Endothelial cell of umbilical vein (primary cell): Measurements from ENCODE around the gene APCDD1L. TPM values are rescaled to one million over a fixed set of nuclear protein-coding genes. Genes with fewer than 3 reads are reported as not detected.

Source experiments
- BruUV-seq: library from RNA; stranded (reverse); fragments of 400-500 nt; replicated peaks from 2 replicates; lab custom pipeline; 2021; lab: Mats Ljungman, UMichigan
- CTCF ChIA-PET: fragments of 300-600, 350-600 bp; sonication (Branson Sonifier 250); formaldehyde crosslinking; loops from one replicate; lab custom pipeline; 2021; ENCODE audit warnings: antibody characterized with exemption, inconsistent platforms; lab: Charles Lee
- POLR2A ChIA-PET: fragments of 300-600, 350-600 bp; sonication (Branson Sonifier 250); formaldehyde crosslinking; loops from one replicate; lab custom pipeline; 2021; ENCODE audit warnings: antibody characterized with exemption, inconsistent platforms; lab: Charles Lee
- DNase-seq: peaks from one replicate; pipeline ENCODE4 v3.0.0-alpha.2; 2011; ENCODE audit warnings: low read depth, low spot score
- FAIRE-seq: peaks from 2 replicates; lab custom pipeline; 2011; peaks lifted over from hg19 to GRCh38; lab: Jason Lieb, UNC
- H2AFZ ChIP-seq: 2 replicates; pipeline ENCODE4 v1.6.0; 2012; ENCODE audit warnings: low read depth, low read length, control low read depth, inconsistent platforms
- H3K27ac ChIP-seq: 2 replicates; pipeline ENCODE4 v1.5.1; 2011; ENCODE audit warnings: low read depth, mild to moderate bottlenecking, control low read depth, low read length, moderate library complexity; ENCODE audit not compliant: insufficient read depth
- H3K27me3 ChIP-seq, 2 experiments: 2 replicates each; pipeline versions ENCODE4 v1.6.0 to v1.6.1; 2011; ENCODE audit warnings: low read length in 2 of 2, mixed read lengths in 1 of 2; ENCODE audit not compliant: control insufficient read depth in 2 of 2, insufficient read depth in 2 of 2
- H3K36me3 ChIP-seq, 2 experiments: 2 replicates in 1 of 2; 3 replicates in 1 of 2; pipeline ENCODE4 v1.5.1; 2011; ENCODE audit warnings: low read length in 2 of 2, mild to moderate bottlenecking in 1 of 2, moderate library complexity in 1 of 2; ENCODE audit not compliant: control insufficient read depth in 2 of 2, insufficient read depth in 2 of 2; ENCODE audit errors: extremely low read depth in 1 of 2
- H3K4me1 ChIP-seq: 3 replicates; pipeline ENCODE4 v1.5.1; 2011; ENCODE audit warnings: mild to moderate bottlenecking, low read length; ENCODE audit not compliant: control insufficient read depth, insufficient read depth; ENCODE audit errors: extremely low read depth
- H3K4me2 ChIP-seq: 2 replicates; pipeline ENCODE4 v1.6.1; 2011; ENCODE audit warnings: low read length, control low read depth, mixed read lengths; ENCODE audit not compliant: insufficient read depth
- H3K4me3 ChIP-seq, 3 experiments: fragments of 200-600 bp in 1 of 3; sonication (generic), shearing (Covaris generic) in 1 of 3; replicated peaks in 1 of 3; 2 replicates each; pipeline ENCODE4 v1.5.1; 2011 to 2016; ENCODE audit warnings: control low read depth in 3 of 3, low read length in 3 of 3, mild to moderate bottlenecking in 2 of 3, inconsistent platforms in 1 of 3, low read depth in 1 of 3, moderate library complexity in 1 of 3; ENCODE audit not compliant: insufficient read depth in 1 of 3
- H3K79me2 ChIP-seq: 2 replicates; pipeline ENCODE4 v1.6.0; 2012; ENCODE audit warnings: low read length, inconsistent platforms; ENCODE audit not compliant: control insufficient read depth, insufficient read depth
- H3K9ac ChIP-seq: replicated peaks from 2 replicates; pipeline ENCODE3; 2011; ENCODE audit warnings: low read length, control low read depth; ENCODE audit not compliant: insufficient read depth; ENCODE audit errors: extremely low read depth
- H3K9me1 ChIP-seq: replicated peaks from 3 replicates; pipeline ENCODE4 v1.6.0; 2011; ENCODE audit warnings: mild to moderate bottlenecking, low read length; ENCODE audit not compliant: control insufficient read depth, insufficient read depth; ENCODE audit errors: extremely low read depth
- H3K9me3 ChIP-seq: replicated peaks from 2 replicates; pipeline ENCODE4 v1.5.1; 2012; ENCODE audit warnings: low read length, inconsistent platforms; ENCODE audit not compliant: control insufficient read depth, insufficient read depth
- H4K20me1 ChIP-seq: replicated peaks from 2 replicates; pipeline ENCODE3; 2011; ENCODE audit warnings: mild to moderate bottlenecking, low read length; ENCODE audit not compliant: control insufficient read depth, insufficient read depth; ENCODE audit errors: extremely low read depth
- EZH2 ChIP-seq: IDR thresholded peaks from 2 replicates; pipeline ENCODE4 v1.6.1; 2012; ENCODE audit warnings: borderline replicate concordance, low read depth, mild to moderate bottlenecking, moderate library complexity, low read length, inconsistent platforms; ENCODE audit not compliant: severe bottlenecking
- GATA2 ChIP-seq: IDR thresholded peaks from 2 replicates; pipeline ENCODE4 v1.7.0; 2011; ENCODE audit warnings: low read depth, mild to moderate bottlenecking, moderate library complexity, mixed read lengths, low read length; ENCODE audit not compliant: insufficient read length, insufficient read depth
- JUN ChIP-seq: IDR thresholded peaks from 2 replicates; pipeline ENCODE4 v1.6.1; 2011; ENCODE audit warnings: borderline replicate concordance, low read depth; ENCODE audit not compliant: insufficient read length, insufficient read depth
- MYC ChIP-seq: IDR thresholded peaks from one replicate; pipeline ENCODE4 v1.6.1; 2011; ENCODE audit warnings: mild to moderate bottlenecking, low read depth, low read length
- dilution Hi-C: fragments of 300-500 bp; cut with MboI; formaldehyde crosslinking; loops from one replicate; pipeline ENCODE4 v1.15.0; 2019; ENCODE audit warnings: low sequenced_read_pairs; ENCODE audit not compliant: extremely low pct_ligation_motif_present
- intact Hi-C: fragments of 100-400 bp; cut with micrococcal nuclease; formaldehyde crosslinking; loops from one replicate; pipeline ENCODE4 v1.10.0; 2022
- polyA plus RNA-seq, 4 experiments: library from polyadenylated mRNA; depleted of rRNA in 3 of 4; stranded (reverse) in 3 of 4; unstranded in 1 of 4; fragments of >200 nt; gene quantifications; 2 replicates each; pipeline versions ENCODE4 v1.2.1 to v1.2.3, GENCODE V29; 2011 to 2012; ENCODE audit warnings: missing spikeins in 1 of 4
- total RNA-seq: library from RNA; stranded (reverse); gene quantifications from 2 replicates; pipeline ENCODE4 v1.2.3, GENCODE V29; 2021

The APCDD1L gene
- total and polyA plus RNA-seq, 2 donors (not counting 3 experiments of a cell fraction or from before 2014, with no cell fraction given), result 0.17 to 1.4 TPM

DNA sequence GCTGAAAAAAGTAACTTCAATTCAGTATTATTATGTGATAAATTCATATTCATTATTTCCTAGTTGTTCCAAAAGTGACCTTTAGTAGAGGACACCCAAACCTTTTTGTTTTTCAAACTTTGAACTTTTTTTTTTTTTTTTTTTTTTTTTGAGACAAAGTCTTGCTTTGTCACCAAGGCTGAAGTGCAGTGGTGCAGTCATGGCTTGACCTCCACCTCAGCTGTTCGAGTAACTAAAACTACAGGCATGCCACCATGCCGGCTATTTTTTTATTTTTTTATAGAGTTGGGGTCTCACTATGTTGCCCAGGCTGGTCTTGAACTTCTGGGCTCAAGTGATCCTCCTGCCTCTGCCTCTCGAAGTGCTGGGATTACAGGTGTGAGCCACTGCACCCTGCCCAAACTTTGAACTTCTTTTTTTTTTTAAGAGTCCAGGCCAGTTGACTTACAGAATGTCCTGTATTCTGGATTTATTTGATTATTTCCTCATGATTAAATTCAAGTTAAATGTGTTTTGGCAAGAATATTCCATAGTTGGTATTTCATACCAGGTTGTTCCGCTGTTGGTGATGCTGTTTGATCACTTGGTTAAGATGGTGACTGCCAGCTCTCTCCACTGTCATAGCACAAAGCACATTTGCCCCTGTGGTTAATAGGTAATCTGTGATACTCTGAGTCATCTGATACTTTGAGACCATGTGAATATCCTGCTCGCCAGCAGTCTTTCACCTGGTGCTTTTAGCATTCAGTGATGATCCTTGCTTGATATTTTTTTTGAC, 78.1 kb downstream of the APCDD1L start:
- Histone ChIP-seq H4K20me1 (no peaks in the 10 kb centered on the region), H3K4me3 (no peak overlapping the region), H3K4me2 (no peak overlapping the region), H3K36me3 (peaks cover 3 to 6% of the 10 kb centered on the region in 2 experiments), H3K9me3 (no peaks in the 10 kb centered on the region), H3K4me1 (peaks cover 24% of the 10 kb centered on the region), H2AFZ (no peak overlapping the region), H3K9me1 (no peaks in the 10 kb centered on the region), H3K79me2 (peaks cover 74% of the 10 kb centered on the region), H3K27me3 (no peaks in the 10 kb centered on the region), H3K9ac (no peak overlapping the region), H3K27ac (no peak overlapping the region)
- dilution Hi-C loops (no loop called here), intact Hi-C loops (no loop called here)
- DNase-seq, result no peak
- ChIA-PET CTCF (no interaction called here), POLR2A (no interaction called here)
- FAIRE-seq, result no peak
- TF ChIP-seq JUN, result no peak
- BruUV-seq, result no TSS peak

- intact Hi-C loops, result no loop called here
- Histone ChIP-seq H2AFZ (no peak overlapping the region), H3K4me1 (peaks cover 21% of the 10 kb centered on the region), H4K20me1 (no peaks in the 10 kb centered on the region), H3K79me2 (peaks cover 77% of the 10 kb centered on the region), H3K9me1 (no peaks in the 10 kb centered on the region), H3K4me3 (no peak overlapping the region), H3K4me2 (no peak overlapping the region), H3K36me3 (peaks cover 0 to 4% of the 10 kb centered on the region in 2 experiments), H3K9me3 (no peaks in the 10 kb centered on the region), H3K9ac (no peak overlapping the region), H3K27me3 (no peaks in the 10 kb centered on the region), H3K27ac (no peak overlapping the region)
- ChIA-PET POLR2A (no interaction called here), CTCF (no interaction called here)
- dilution Hi-C loops, result no loop called here
- FAIRE-seq, result no peak
- DNase-seq, result no peak
- no peak for TF ChIP-seq GATA2
- TF ChIP-seq MYC, result no peak
- TF ChIP-seq EZH2, result no peak
- no TSS peak for BruUV-seq
Observed at GRCh38 chr20:58435237-58435636, 80.0 kb downstream of the APCDD1L start.
